Fibroblast of villous mesenchyme (primary cell): ENCODE measurements around the gene CYTIP. TPM values are rescaled to one million over a fixed set of nuclear protein-coding genes. Genes with fewer than 3 reads are reported as not detected.

ENCODE experiments used
- DNase-seq: peaks from one replicate; pipeline ENCODE4 v3.0.0-alpha.2; 2010; ENCODE audit warnings: low read depth
- H3K4me3 ChIP-seq: 2 replicates; pipeline ENCODE4 v1.5.1; 2011; ENCODE audit warnings: low read depth, mild to moderate bottlenecking, low read length
- total RNA-seq: library from RNA; depleted of rRNA; stranded (reverse); fragments of >200 nt; gene quantifications from 2 replicates; pipeline ENCODE4 v1.2.3, GENCODE V29; 2012
- TF ChIP-seq, protein P1 (sequence below): IDR thresholded peaks from 2 replicates; pipeline ENCODE4 v1.5.1; 2012; ENCODE audit warnings: low read depth, mild to moderate bottlenecking, low read length; ENCODE audit not compliant: insufficient read depth

The CYTIP gene
- total RNA-seq, 1 donor: 0.43 TPM

DNA sequence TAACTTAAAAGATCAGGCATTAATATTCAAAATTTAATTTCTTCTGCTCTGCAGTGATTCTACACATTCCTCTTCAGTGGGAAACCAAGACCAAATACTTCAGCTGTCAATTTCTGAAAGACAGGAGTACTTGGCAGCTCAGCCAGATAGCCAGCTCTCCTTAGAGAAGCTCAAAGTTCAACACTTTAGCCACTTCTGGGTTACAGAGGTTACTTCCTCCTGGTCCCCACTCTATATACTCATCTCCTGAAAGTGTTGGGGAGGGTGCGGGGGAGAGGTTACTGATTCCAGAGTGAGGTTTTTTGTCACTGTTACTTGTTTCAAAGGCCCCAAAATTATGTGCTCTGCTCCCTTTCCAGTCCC lies 4.1 kb downstream of the CYTIP start:
- H3K4me3 ChIP-seq: no peak overlapping the region
- TF ChIP-seq, protein P1, sequence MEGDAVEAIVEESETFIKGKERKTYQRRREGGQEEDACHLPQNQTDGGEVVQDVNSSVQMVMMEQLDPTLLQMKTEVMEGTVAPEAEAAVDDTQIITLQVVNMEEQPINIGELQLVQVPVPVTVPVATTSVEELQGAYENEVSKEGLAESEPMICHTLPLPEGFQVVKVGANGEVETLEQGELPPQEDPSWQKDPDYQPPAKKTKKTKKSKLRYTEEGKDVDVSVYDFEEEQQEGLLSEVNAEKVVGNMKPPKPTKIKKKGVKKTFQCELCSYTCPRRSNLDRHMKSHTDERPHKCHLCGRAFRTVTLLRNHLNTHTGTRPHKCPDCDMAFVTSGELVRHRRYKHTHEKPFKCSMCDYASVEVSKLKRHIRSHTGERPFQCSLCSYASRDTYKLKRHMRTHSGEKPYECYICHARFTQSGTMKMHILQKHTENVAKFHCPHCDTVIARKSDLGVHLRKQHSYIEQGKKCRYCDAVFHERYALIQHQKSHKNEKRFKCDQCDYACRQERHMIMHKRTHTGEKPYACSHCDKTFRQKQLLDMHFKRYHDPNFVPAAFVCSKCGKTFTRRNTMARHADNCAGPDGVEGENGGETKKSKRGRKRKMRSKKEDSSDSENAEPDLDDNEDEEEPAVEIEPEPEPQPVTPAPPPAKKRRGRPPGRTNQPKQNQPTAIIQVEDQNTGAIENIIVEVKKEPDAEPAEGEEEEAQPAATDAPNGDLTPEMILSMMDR: no peak
- DNase-seq: no peak

DNA sequence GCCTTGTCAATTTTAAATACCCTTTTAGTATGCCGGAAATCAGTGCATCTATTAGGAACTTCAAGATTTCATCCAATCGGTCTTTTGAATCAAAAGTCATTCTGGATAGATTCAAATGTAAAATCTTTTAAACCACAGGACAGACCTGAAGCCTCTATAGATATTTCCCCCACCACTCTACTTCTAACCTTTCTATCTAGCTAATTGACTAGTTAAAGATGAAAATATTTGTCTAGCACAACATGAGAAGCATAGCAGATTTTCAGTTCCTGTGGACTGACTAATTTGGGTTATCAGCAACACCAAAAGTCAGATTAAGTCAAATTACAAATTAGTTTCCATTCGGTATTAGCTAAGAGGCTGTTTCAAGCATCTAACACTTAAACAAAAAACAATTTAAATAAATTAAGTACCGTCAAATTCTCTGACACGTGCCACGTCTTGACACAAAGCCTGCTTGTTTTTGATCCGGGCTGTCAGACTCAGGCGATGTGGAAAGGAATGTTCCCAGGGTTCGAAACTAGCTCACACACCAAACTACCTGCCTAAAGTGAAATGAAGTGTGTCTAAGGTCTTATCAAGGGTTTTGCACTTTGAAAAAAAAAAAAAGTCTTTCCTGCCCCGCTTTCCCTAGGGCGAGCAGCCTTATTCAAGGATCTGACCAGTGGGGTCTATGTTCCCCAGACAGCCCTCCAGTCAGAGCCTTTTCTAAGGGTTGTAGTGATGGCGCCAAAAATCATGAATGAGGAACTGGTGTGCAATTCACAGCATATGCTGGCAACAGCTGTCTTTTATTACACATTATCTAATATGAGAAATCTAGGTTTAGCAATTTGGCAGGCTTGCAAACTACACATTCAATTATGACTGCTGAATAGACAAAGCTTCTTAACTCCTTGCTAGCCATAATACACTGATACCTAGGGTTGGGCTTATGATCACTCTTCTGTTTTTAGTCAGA lies 4.7 kb downstream of the CYTIP start:
- DNase-seq: no peak
- no peak overlapping the region for H3K4me3 ChIP-seq
- TF ChIP-seq, protein P1: no peak

DNA sequence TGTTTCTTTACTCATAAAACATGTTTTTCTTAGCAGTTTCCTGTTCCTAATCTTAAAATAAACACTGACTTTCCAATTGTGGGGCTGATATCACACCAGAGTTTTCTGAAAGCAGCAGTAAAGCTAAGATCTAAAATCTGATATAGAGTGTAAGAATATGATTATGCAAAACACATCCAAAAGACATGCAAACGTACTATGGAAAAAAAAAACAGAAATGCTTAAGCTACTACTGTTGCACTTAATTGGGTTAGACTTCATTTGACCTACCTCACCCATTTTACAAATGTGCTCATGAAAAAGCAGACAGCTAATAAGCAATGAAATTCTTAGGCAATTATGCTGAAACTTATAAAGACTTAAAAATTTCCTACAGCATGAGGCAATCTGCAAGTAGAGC lies 10.5 kb downstream of the CYTIP start:
- DNase-seq: peak; percentile 47
- TF ChIP-seq, protein P1: no peak

DNA sequence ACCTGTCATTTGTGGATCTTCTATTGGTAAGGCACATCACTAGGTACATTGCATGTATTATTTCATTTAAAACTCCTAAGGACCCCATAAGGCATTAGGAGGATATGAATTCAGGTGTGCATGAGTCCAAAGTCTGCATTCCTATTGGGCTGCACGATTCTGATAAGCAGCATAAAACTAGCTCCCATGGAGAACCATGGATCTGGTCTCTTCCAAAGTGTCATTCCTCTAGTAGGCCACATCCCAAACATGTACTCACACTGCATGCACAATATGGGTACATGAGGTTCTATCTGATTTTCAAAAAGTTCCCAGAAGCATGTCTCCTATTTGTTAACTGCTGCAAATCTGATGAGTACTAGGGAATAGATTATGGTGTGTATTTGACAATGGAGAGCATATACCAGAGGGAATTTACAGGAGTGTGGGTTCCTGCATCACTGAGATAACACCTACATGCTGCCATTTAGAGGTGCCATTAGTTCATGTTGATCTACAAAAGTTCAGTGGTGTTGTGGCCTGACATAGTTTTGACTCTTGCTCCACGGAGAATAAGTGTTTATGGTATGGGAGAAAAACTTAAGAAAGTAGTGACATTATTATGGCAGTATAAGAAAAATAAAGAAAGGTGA lies 11.3 kb downstream of the CYTIP start:
- no peak for DNase-seq
- TF ChIP-seq, protein P1: no peak

More for the DNA sequence above, 10.5 kb downstream of the CYTIP start:
- no peak overlapping the region for H3K4me3 ChIP-seq

DNA sequence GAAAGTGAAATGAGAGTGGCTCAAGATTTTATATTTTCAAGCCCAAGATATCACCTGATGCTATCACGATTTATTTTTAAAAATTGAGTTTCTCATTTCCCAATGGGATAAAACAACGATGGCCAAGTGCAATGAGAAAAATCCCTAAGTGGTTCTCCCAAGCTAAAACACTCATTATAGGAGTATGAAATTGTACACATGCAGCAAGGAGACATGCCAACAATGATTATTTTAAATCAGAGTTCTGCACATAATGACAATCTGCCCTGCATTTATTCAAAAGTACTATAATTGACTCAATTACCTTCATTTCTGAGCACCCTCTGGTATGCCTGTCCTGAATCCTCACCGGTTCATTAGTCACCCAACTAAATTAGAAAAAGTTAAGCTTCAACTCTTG lies 12.7 kb downstream of the CYTIP start:
- DNase-seq: no peak
- H3K4me3 ChIP-seq: no peak overlapping the region
- TF ChIP-seq, protein P1: no peak

More for the DNA sequence above, 11.3 kb downstream of the CYTIP start:
- H3K4me3 ChIP-seq: no peak overlapping the region

DNA sequence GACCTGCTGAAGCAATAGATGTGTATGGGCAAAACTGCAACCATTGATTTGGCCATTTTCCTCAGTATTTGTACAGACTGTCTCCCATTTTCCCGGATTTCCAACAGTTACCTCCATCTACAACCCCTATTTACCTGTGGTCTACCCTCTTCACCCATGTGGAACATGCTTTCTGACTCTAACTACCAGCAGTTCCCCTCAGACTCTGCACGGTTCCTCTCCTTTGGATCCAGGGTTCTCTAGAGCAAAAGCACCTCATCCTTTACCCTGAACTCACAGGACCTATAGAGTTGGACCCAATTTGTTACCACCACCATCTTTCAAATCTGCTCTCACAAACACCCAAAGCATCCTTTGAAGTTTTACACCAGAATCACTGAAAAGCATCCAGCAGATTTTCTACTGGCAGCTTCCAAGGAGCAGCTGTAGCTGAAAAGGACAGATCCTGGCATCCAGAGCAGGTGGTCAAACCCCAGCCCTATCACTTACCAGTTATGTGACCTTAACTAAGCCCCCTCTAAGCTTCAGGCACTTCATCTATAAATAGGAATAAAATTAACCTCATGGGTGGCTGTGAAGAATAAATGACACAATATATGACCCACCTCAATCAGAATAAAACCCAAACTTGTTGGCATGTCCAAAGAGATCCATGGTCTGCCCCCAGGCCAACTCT lies 15.3 kb downstream of the CYTIP start:
- no peak for DNase-seq
- no peak overlapping the region for H3K4me3 ChIP-seq
- TF ChIP-seq, protein P1: no peak
